PC-3 (cell line): ENCODE data around the gene COLEC11.

Source experiments
- CTCF ChIP-seq: fragments of 300-600 bp; sonication (generic); conservative IDR thresholded peaks from 2 replicates; pipeline ENCODE4 v1.5.1; 2017; ENCODE audit warnings: antibody characterized with exemption, low read depth, mild to moderate bottlenecking, low read length
- EZH2 ChIP-seq: fragments of 300-600 bp; sonication (generic); IDR thresholded peaks from one replicate; pipeline ENCODE4 v1.6.1; 2017; ENCODE audit warnings: antibody characterized with exemption, mild to moderate bottlenecking, low read length; ENCODE audit not compliant: unreplicated experiment

- TF ChIP-seq CTCF (no peak), EZH2 (no peak)
Observed at GRCh38 chr2:3638456-3638810, 43.5 kb downstream of the COLEC11 start.
